K562 (cell line): Measurements from ENCODE around the gene OR2AT4. TPM values are rescaled to one million over a fixed set of nuclear protein-coding genes. Genes with fewer than 3 reads are reported as not detected.
A peak's percentile ranks its signal among the peaks of the same experiment; 100 is the strongest.

Source experiments
- DPF2 ChIP-seq: fragments of 450-650 bp; IDR thresholded peaks from 2 replicates; pipeline ENCODE4 v1.6.1; 2016
- EP400 ChIP-seq: fragments of 450-650 bp; IDR thresholded peaks from 2 replicates; pipeline ENCODE4 v1.6.1; 2017; ENCODE audit warnings: antibody characterized with exemption, mild to moderate bottlenecking, moderate library complexity
- HDAC2 ChIP-seq: fragments of 450-650 bp; IDR thresholded peaks from 2 replicates; pipeline ENCODE4 v1.6.1; 2016; ENCODE audit warnings: mild to moderate bottlenecking
- KAT8 ChIP-seq: fragments of 450-650 bp; IDR thresholded peaks from 2 replicates; pipeline ENCODE4 v1.6.1; 2016; ENCODE audit warnings: low read depth, mild to moderate bottlenecking
- NFXL1 ChIP-seq: fragments of 450-650 bp; formaldehyde crosslinking; IDR thresholded peaks from 2 replicates; pipeline ENCODE4 v1.4.0; 2021; ENCODE audit warnings: mild to moderate bottlenecking
- PHF20 ChIP-seq: fragments of 450-650 bp; IDR thresholded peaks from 2 replicates; pipeline ENCODE4 v1.6.1; 2018; ENCODE audit not compliant: partially characterized antibody
- SRSF3 ChIP-seq: fragments of 200-400 bp; formaldehyde crosslinking; IDR thresholded peaks from 2 replicates; pipeline ENCODE4 v1.6.1; 2016; ENCODE audit warnings: mild to moderate bottlenecking, low read length, moderate library complexity; ENCODE audit not compliant: insufficient read depth
- ZNF24 ChIP-seq: fragments of 450-650 bp; IDR thresholded peaks from 2 replicates; pipeline ENCODE4 v1.6.1; 2016
- ZNF639 ChIP-seq, 2 experiments: fragments of 200-800 bp in 1 of 2; sonication (Bioruptor generic) in 1 of 2; sonication (generic) in 1 of 2; formaldehyde crosslinking in 1 of 2; IDR thresholded peaks in 1 of 2; conservative IDR thresholded peaks in 1 of 2; 2 replicates each; pipeline versions ENCODE4 v1.5.0 to v1.6.1; 2016 to 2020; ENCODE audit warnings: missing compliant biosample characterization in 1 of 2, missing genetic modification characterization in 1 of 2, missing genetic modification reagents in 1 of 2
- ZNF740 ChIP-seq, 3 experiments: fragments of 200-800 bp in 1 of 3; sonication (Bioruptor generic) in 1 of 3; sonication (generic) in 1 of 3; formaldehyde crosslinking in 1 of 3; IDR thresholded peaks; 2 replicates each; pipeline versions ENCODE4 v1.6.1 to v1.8.0; 2016 to 2022; ENCODE audit warnings: mild to moderate bottlenecking in 2 of 3, missing compliant biosample characterization in 2 of 3, missing genetic modification characterization in 2 of 3, missing genetic modification reagents in 1 of 3
- ZNF79 ChIP-seq: fragments of 250-450 bp; sonication (Bioruptor Pico); IDR thresholded peaks from 2 replicates; pipeline ENCODE4 v1.4.0; 2020; ENCODE audit warnings: low read depth, mild to moderate bottlenecking, moderate library complexity
- polyA plus RNA-seq, 8 experiments: library from polyadenylated mRNA; depleted of rRNA in 4 of 8; stranded (reverse) in 5 of 8; unstranded in 3 of 8; fragments of >200 nt; fragmentation: Nextera tagmentation in 2 of 8; fragmentation: Illumina TruSeq in 1 of 8; extraction: Ambion mirVana in 2 of 8; extraction: Trizol in 1 of 8; gene quantifications; 2 replicates each; pipeline versions ENCODE4 v1.2.1 to v1.2.3, GENCODE V29; 2011 to 2014; ENCODE audit warnings: inconsistent platforms in 1 of 8, missing spikeins in 1 of 8
- total RNA-seq, 7 experiments: library from RNA; depleted of rRNA in 6 of 7; stranded (reverse); fragments of >200 nt in 6 of 7; fragmentation: Illumina TruSeq in 2 of 7; extraction: Trizol in 2 of 7; gene quantifications; 2 replicates each; pipeline versions ENCODE4 v1.2.1 to v1.2.3, GENCODE V29; 2011 to 2021; ENCODE audit warnings: low replicate concordance in 1 of 7

OR2AT4 gene
- total and polyA plus RNA-seq, 9 of the 15 experiments (the other 6 are each of a cell fraction or from before 2014, with no cell fraction given): 0.86 to 3.1 (median 2.0) TPM

GRCh38 chr11:75097173-75097557 lies 489 bp upstream of the OR2AT4 start (continued):
- TF ChIP-seq EP400: 0 out of 2 replicates have a peak, but pooled peaks have one; percentile 7
- no peak for TF ChIP-seq ZNF740 (CRISPR knock-in tag; IDR thresholded peaks at IDR 0.05)
- TF ChIP-seq ZNF740 (tag; IDR thresholded peaks at IDR 0.05): no peak
- TF ChIP-seq PHF20: peak; percentile 68
- TF ChIP-seq SRSF3: no peak
- peak; percentile 31; the same call in 1 of the 2 replicates for TF ChIP-seq ZNF79
- TF ChIP-seq NFXL1 (CRISPR knock-in tag): no peak
- peak in 1 of 2 experiments; percentile 60; a peak in 1 of 4 replicates for TF ChIP-seq ZNF639 (CRISPR knock-in tag; conservative IDR thresholded peaks at IDR 0.05 in 1 of 2, IDR thresholded peaks at IDR 0.05 in 1 of 2)
- TF ChIP-seq KAT8: no peak
- 0 out of 2 replicates have a peak, but pooled peaks have one; percentile 7 for TF ChIP-seq ZNF24
- peak; percentile 93 for TF ChIP-seq HDAC2
- peak; percentile 68; the same call in 1 of the 2 replicates for TF ChIP-seq DPF2
